ENCODE data around the gene OVCA2. TPM values are rescaled to one million over a fixed set of nuclear protein-coding genes. Genes with fewer than 3 reads are reported as not detected.
A peak's percentile ranks its signal among the peaks of the same experiment; 100 is the strongest.

Gene OVCA2
- total RNA-seq, 1 experiment from 2014 or later = 24.6 TPM

DNA sequence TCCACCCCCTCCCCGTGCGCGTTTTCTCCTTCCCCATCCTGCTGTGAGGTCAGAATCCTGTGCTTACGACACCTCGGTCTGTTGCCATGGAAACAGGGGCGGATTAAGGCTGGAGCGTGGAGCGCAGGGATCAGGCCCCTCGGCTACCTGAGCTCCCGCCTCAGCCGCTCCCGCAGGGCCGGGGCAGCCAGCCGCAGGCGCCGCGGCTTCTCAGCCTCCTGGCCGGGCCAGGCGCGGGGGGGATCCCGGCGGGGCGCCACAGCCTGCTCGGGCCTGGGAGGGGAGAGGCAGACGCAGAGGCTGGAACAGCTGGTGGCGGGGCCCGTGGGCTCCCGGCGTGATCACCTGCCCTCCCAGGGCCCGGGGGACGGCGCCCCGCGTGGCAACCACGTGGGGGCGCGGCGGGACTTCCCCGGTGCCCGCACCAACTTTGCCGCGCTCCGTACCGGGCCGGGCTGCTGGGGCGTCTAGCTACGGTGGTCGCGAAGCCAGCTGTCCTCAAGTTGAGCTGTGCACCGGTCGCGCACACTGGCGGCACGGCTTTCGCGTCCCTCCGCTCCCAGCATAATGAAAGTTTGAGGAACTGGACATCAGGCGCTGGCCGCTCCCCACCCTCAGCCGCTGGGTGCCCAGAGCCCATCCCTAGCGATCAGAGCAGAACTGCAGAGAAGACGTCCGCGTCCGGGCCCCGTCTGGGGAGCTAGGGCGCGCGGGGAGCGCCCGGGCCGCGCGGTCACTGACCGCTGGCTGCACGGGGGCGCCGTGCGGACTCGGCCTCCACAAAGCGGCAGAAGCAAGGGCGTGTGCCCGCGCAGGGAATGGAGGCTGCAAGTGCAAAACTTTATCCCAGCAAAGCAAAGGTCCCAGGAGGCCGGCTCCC, 17.9 kb upstream of the OVCA2 start:
- no peak overlapping the region for H3K4ac ChIP-seq (ENCODE audit: low read depth, low read length)
- no peak overlapping the region for H3K9ac ChIP-seq (ENCODE audit: extremely low read depth, insufficient read length, low read length)
- no CpG with 5 or more reads among the region's 85 CpGs for WGBS (ENCODE audit: extremely low coverage, insufficient read length, low lambda C conversion rate)
- no peak overlapping the region for H3K56ac ChIP-seq (ENCODE audit: insufficient read length, low read depth, low read length)
- no peaks in the 10 kb centered on the region for H3K79me1 ChIP-seq (ENCODE audit: insufficient read depth, low read depth, low read length, poor library complexity, severe bottlenecking)
- no peak overlapping the region for H2BK5ac ChIP-seq (ENCODE audit: insufficient read length, low read length)
- no peak overlapping the region for H3K14ac ChIP-seq (ENCODE audit: insufficient read depth, low read length)
- H4K8ac ChIP-seq (replicated peaks; ENCODE audit: insufficient read length, low read depth, low read length) = no peak overlapping the region
- peak overlapping the region; percentile 49 to 81 for H3K4me3 Mint-ChIP-seq
- TF ChIP-seq, protein P1, sequence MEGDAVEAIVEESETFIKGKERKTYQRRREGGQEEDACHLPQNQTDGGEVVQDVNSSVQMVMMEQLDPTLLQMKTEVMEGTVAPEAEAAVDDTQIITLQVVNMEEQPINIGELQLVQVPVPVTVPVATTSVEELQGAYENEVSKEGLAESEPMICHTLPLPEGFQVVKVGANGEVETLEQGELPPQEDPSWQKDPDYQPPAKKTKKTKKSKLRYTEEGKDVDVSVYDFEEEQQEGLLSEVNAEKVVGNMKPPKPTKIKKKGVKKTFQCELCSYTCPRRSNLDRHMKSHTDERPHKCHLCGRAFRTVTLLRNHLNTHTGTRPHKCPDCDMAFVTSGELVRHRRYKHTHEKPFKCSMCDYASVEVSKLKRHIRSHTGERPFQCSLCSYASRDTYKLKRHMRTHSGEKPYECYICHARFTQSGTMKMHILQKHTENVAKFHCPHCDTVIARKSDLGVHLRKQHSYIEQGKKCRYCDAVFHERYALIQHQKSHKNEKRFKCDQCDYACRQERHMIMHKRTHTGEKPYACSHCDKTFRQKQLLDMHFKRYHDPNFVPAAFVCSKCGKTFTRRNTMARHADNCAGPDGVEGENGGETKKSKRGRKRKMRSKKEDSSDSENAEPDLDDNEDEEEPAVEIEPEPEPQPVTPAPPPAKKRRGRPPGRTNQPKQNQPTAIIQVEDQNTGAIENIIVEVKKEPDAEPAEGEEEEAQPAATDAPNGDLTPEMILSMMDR (conservative IDR thresholded peaks at IDR 0.05) = no peak
- no peak overlapping the region for H2BK12ac ChIP-seq (ENCODE audit: insufficient read length, low read depth, low read length)
- peaks cover 6 to 15% of the 10 kb centered on the region in 2 experiments for H3K4me1 Mint-ChIP-seq
- H3K27me3 Mint-ChIP-seq (ENCODE audit: low read depth) = peaks cover 95% of the 10 kb centered on the region
- H2BK15ac ChIP-seq (ENCODE audit: low read depth, low read length) = no peak overlapping the region
- peak overlapping the region; percentile 11 for H3K18ac ChIP-seq (ENCODE audit: insufficient read length, low read depth, low read length)
- DNase-seq = peak; percentile 92
- no peaks in the 10 kb centered on the region for H3K79me2 ChIP-seq (ENCODE audit: insufficient read depth, low read length)
- peak overlapping the region; percentile 50 for H3K4me2 ChIP-seq (ENCODE audit: insufficient read depth, insufficient read length, low read length)
- H4K20me1 ChIP-seq (ENCODE audit: control insufficient read depth, insufficient read depth, insufficient read length) = no peaks in the 10 kb centered on the region
- H2AFZ ChIP-seq (ENCODE audit: low read length) = no peak overlapping the region
- H2BK20ac ChIP-seq (ENCODE audit: low read depth, low read length, poor library complexity, severe bottlenecking) = no peak overlapping the region
- no peaks in the 10 kb centered on the region; a peak in 1 of 7 replicates for H3K36me3 Mint-ChIP-seq (ENCODE audit: insufficient read depth in 1 of 3, low read depth in 3 of 3)
- no peak overlapping the region for H2BK120ac ChIP-seq (ENCODE audit: low read depth, low read length, poor library complexity, severe bottlenecking)
- no peak overlapping the region for H3K27ac Mint-ChIP-seq
- no peak overlapping the region for H3K27ac ChIP-seq (ENCODE audit: insufficient read length, low read depth, low read length)
- no peak overlapping the region for H4K91ac ChIP-seq (ENCODE audit: insufficient read length, low read depth, low read length)
- H2AK5ac ChIP-seq (ENCODE audit: insufficient read length, low read length) = no peak overlapping the region
- no peaks in the 10 kb centered on the region for H3K4me1 ChIP-seq (ENCODE audit: insufficient read depth, low read length)
- no peaks in the 10 kb centered on the region for H3K9me3 ChIP-seq (ENCODE audit: control insufficient read depth, low read depth, low read length)
- H3K23ac ChIP-seq (ENCODE audit: insufficient read length, low read depth, low read length) = no peak overlapping the region
- peaks cover 20% of the 10 kb centered on the region for H3K23me2 ChIP-seq (ENCODE audit: insufficient read length, low read depth, low read length, poor library complexity, severe bottlenecking)
- H3T11ph ChIP-seq (ENCODE audit: low read length) = no peak overlapping the region
- H3K27me3 ChIP-seq (ENCODE audit: insufficient read depth, low read length) = peaks cover 66% of the 10 kb centered on the region
- peaks cover 5 to 6% of the 10 kb centered on the region in 2 experiments; a peak in 4 of 5 replicates for H3K9me3 Mint-ChIP-seq
- H4K5ac ChIP-seq (ENCODE audit: insufficient read length, low read depth, low read length) = no peak overlapping the region

Measured in H9 (cell line).